Measurements from ENCODE around the gene CHST5. TPM values are rescaled to one million over a fixed set of nuclear protein-coding genes. Genes with fewer than 3 reads are reported as not detected.
"Not testable (repeated sequence)": the region's sequence is repeated elsewhere in the genome, so short reads cannot be mapped to it uniquely, and the experiment has no call there.

The CHST5 gene
- total RNA-seq, 6 experiments from 2014 or later, result not detected

- no peak for TF ChIP-seq POLR2A (IDR thresholded peaks at IDR 0.05)
- TF ChIP-seq CTCF (IDR thresholded peaks at IDR 0.05), result no peak
- WGBS (ENCODE audit: insufficient coverage, low coverage, low lambda C conversion rate, missing lambda C conversion rate), result 19% methylated on average over 7 of the region's 7 CpGs
- DNase-seq (no peak), ATAC-seq (peak; percentile 79 to 91 (median 90))
- Histone ChIP-seq H3K36me3 (no peaks in the 10 kb centered on the region), H3K9me3 (no peaks in the 10 kb centered on the region), H3K27me3 (no peaks in the 10 kb centered on the region), H3K4me3 (no peak overlapping the region), H3K27ac (no peak overlapping the region), H3K4me1 (no peaks in the 10 kb centered on the region)
- intact Hi-C loops (cut with DNase I), result no loop called here
These were observed 29.3 kb downstream of the CHST5 start for GRCh38 chr16:75506574-75506973.

GRCh38 chr16:75506107-75506506 lies 29.8 kb downstream of the CHST5 start:
- 49% methylated on average over 2 of the region's 3 CpGs for WGBS (ENCODE audit: insufficient coverage, low coverage, low lambda C conversion rate, missing lambda C conversion rate)
- intact Hi-C loops (cut with DNase I), result no loop called here

GRCh38 chr16:75503801-75504200 lies 32.1 kb downstream of the CHST5 start:
- ATAC-seq, result no peak
- WGBS (ENCODE audit: insufficient coverage, low coverage, low lambda C conversion rate, missing lambda C conversion rate), result 88% methylated on average over 1 of the region's 1 CpG
- Histone ChIP-seq H3K27me3 (no peaks in the 10 kb centered on the region), H3K27ac (no peak overlapping the region), H3K4me3 (no peak overlapping the region), H3K36me3 (no peaks in the 10 kb centered on the region), H3K9me3 (no peaks in the 10 kb centered on the region), H3K4me1 (no peaks in the 10 kb centered on the region)
- no peak for TF ChIP-seq POLR2A (IDR thresholded peaks at IDR 0.05)
- no peak for TF ChIP-seq CTCF (IDR thresholded peaks at IDR 0.05)
- no peak for DNase-seq
- intact Hi-C loops (cut with DNase I), result no loop called here

More at GRCh38 chr16:75506107-75506506, 29.8 kb downstream of the CHST5 start:
- no peak overlapping the region for H3K4me3 ChIP-seq
- no peaks in the 10 kb centered on the region for H3K36me3 ChIP-seq
- no peaks in the 10 kb centered on the region for H3K4me1 ChIP-seq
- TF ChIP-seq CTCF (IDR thresholded peaks at IDR 0.05) (no peak), POLR2A (IDR thresholded peaks at IDR 0.05) (no peak)
- DNase-seq (no peak), ATAC-seq (no peak)
- no peaks in the 10 kb centered on the region for H3K27me3 ChIP-seq
- no peak overlapping the region for H3K27ac ChIP-seq
- H3K9me3 ChIP-seq, result no peaks in the 10 kb centered on the region

GRCh38 chr16:75502916-75503605 lies 32.8 kb downstream of the CHST5 start:
- TF ChIP-seq POLR2A (IDR thresholded peaks at IDR 0.05) (no peak), CTCF (IDR thresholded peaks at IDR 0.05) (no peak)
- WGBS (ENCODE audit: insufficient coverage, low coverage, low lambda C conversion rate, missing lambda C conversion rate), result 93% methylated on average over 2 of the region's 4 CpGs
- DNase-seq (no peak), ATAC-seq (no peak)
- intact Hi-C loops (cut with DNase I), result no loop called here
- no peaks in the 10 kb centered on the region for H3K9me3 ChIP-seq
- H3K4me1 ChIP-seq, result no peaks in the 10 kb centered on the region
- no peak overlapping the region for H3K4me3 ChIP-seq
- H3K27me3 ChIP-seq, result no peaks in the 10 kb centered on the region
- no peak overlapping the region for H3K27ac ChIP-seq
- no peaks in the 10 kb centered on the region for H3K36me3 ChIP-seq

- H3K27ac ChIP-seq; intact Hi-C loops (cut with DNase I); DNase-seq; H3K36me3 ChIP-seq; H3K9me3 ChIP-seq; H3K27me3 ChIP-seq; H3K4me1 ChIP-seq; H3K4me3 ChIP-seq; ATAC-seq: not testable (repeated sequence)
- WGBS (ENCODE audit: insufficient coverage, low coverage, low lambda C conversion rate, missing lambda C conversion rate), result 53% methylated on average over 6 of the region's 6 CpGs
These were observed 34.1 kb downstream of the CHST5 start for GRCh38 chr16:75501820-75502219.
